Prostate gland (tissue), 2 donors: ENCODE results near the gene NCF2.

Experiments
- POLR2A ChIP-seq: fragments of 450-650 bp; IDR thresholded peaks from one replicate; pipeline ENCODE4 v1.6.1; 2016; ENCODE audit warnings: antibody characterized with exemption, mild to moderate bottlenecking
- POLR2AphosphoS5 ChIP-seq: sonication (generic); formaldehyde crosslinking; IDR thresholded peaks from one replicate; pipeline ENCODE4 v1.6.1; 2017; ENCODE audit warnings: antibody characterized with exemption
- TF ChIP-seq, protein P1 (sequence below), 4 experiments: fragments of 200-600 bp in 2 of 4; fragments of 450-650 bp in 2 of 4; sonication (generic) in 2 of 4; IDR thresholded peaks; 1 replicate in 3 of 4; 2 replicates in 1 of 4; pipeline ENCODE4 v1.5.1; 2016 to 2019; ENCODE audit warnings: antibody characterized with exemption in 4 of 4, mild to moderate bottlenecking in 2 of 4, moderate library complexity in 2 of 4

GRCh38 chr1:183595537-183595936 is 5.3 kb upstream of the NCF2 start:
- TF ChIP-seq, protein P1, sequence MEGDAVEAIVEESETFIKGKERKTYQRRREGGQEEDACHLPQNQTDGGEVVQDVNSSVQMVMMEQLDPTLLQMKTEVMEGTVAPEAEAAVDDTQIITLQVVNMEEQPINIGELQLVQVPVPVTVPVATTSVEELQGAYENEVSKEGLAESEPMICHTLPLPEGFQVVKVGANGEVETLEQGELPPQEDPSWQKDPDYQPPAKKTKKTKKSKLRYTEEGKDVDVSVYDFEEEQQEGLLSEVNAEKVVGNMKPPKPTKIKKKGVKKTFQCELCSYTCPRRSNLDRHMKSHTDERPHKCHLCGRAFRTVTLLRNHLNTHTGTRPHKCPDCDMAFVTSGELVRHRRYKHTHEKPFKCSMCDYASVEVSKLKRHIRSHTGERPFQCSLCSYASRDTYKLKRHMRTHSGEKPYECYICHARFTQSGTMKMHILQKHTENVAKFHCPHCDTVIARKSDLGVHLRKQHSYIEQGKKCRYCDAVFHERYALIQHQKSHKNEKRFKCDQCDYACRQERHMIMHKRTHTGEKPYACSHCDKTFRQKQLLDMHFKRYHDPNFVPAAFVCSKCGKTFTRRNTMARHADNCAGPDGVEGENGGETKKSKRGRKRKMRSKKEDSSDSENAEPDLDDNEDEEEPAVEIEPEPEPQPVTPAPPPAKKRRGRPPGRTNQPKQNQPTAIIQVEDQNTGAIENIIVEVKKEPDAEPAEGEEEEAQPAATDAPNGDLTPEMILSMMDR (IDR thresholded peaks at IDR 0.05): no peak
- no peak for TF ChIP-seq POLR2A
- TF ChIP-seq POLR2AphosphoS5: no peak
